Hematopoietic multipotent progenitor cell treated with erythropoietin and hydrocortisone succinate and interleukin-3 and kit ligand, for 6 days (in vitro differentiated cells): Measurements from ENCODE around the gene SHLD2.
"Not testable (repeated sequence)": the region's sequence is repeated elsewhere in the genome, so short reads cannot be mapped to it uniquely, and the experiment has no call there.

Experiments
- DNase-seq: peaks from one replicate; pipeline ENCODE4 v3.0.0-alpha.2; 2015

SHLD2 gene

DNA sequence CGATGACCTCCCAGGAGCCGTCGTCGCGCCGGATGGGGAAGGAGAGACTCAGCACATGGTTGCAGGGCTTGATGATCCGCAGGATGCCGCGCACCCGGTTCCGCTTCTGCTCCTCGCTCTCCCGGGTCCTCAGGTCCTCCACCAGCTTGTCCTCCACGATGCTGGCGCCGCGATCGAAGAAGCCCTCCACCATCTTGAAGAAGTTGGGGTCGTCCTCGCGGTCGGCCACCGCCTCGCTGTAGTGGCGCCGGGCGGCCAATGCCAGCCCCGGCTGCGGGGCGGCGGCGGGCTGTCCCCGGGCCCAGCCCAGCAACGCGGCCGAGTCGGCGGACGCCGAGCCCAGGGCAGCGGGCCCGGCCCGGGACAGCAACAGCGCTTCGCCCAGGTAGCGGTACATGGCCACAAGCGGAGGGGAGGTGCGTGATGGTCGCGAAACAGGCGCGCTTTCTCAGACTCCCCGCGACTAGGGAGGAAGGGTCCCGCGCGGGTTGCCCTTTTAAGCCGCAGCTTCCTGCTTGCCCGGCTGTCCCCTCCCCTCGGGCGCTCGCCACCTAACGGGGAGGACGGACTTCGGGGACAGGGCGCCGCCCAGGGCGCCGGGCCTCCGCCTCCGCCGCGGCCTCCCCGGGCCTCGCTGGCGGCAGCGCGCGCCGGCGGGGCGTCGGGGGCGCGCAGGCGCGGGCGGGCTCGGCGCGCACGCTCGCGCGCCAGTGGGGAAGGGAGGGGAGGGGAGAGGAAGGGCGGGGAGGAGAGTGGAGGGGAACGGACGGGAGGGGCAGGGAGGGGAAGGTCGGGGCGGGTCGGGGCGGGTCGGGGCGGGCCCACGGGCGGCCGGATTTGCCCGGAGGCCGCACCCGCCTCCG lies at the start of gene SHLD2, which contains the start of gene GLUD1:
SHLD2 (plus strand) TSS at position 834 of the 863 bp plus-strand sequence. CDS start 56,149 bp downstream, outside the sequence.
GLUD1 (minus strand) TSS at position 471 of the 863 bp plus-strand sequence; CDS start at position 397, 74 bp downstream.
- DNase-seq: peak; percentile 94

DNA sequence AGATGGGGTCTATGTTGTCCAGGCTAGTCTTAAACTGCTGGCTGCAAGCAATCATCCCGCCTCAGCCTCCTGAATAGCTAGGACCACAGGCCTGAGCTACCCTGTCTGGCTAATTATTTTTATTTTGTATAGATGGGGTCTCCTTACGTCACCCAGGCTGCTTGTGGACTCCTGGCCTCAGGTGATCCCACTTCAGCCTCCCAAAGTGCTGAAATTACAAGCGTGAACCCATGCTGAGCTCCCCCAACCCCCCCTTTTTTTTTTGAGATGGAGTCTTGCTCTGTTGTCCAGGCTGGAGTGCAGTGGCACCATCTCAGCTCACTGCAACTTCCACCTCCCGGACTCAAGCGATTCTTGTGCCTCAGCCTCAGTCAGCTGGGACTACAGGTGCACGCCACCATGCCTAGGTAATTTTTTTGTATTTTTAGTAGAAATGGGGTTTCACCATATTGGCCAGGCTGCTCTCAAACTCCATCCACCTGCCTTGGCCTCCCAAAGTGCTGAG lies 49.5 kb upstream of the SHLD2 start:
- no peak for DNase-seq

DNA sequence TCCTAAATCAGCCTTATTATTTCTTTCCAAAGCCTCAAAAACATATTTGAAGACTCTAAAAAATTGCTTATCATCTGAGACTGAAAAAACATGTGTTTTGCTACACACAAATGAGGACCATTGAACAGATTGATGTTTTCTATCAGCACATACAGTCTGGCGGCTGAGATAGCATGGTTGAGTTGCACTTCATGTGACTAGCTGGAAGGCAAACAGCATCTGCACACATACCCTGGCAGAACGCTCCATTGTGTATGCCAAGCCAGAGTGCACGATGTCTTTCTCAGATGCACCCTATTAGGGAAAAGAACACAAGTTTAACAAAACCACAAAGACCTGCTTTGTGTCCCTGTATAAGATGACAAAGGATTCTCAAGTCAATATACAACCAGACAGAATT lies 41.9 kb upstream of the SHLD2 start:
- DNase-seq: peak; percentile 11

DNA sequence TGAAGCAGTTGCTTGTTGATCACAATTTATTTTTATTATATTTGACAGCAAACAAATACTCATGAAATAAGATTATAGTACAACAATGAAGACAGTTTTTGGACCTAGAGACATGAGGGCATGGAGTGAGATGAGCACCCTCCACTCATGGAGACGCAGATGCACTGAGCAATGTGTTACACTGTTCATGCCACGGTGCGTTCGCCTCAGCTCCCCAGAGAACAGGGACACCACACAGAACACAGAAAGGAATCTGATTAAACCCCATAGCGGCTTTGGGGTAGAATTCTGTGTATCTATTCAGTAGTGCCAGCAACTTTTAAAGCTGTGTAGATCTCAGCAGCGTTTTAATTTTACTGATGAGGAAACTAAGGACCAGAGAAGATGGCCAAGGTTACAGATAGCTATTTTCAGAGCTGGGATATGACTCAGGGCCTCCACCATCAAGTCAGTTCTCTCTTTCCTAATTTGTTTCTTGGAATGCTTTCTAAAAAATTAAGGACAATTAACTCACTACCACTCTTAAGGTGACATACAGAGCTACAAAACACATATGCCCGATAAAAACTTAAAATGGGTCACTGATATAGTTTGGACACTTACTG lies 41.3 kb upstream of the SHLD2 start:
- no peak for DNase-seq

DNA sequence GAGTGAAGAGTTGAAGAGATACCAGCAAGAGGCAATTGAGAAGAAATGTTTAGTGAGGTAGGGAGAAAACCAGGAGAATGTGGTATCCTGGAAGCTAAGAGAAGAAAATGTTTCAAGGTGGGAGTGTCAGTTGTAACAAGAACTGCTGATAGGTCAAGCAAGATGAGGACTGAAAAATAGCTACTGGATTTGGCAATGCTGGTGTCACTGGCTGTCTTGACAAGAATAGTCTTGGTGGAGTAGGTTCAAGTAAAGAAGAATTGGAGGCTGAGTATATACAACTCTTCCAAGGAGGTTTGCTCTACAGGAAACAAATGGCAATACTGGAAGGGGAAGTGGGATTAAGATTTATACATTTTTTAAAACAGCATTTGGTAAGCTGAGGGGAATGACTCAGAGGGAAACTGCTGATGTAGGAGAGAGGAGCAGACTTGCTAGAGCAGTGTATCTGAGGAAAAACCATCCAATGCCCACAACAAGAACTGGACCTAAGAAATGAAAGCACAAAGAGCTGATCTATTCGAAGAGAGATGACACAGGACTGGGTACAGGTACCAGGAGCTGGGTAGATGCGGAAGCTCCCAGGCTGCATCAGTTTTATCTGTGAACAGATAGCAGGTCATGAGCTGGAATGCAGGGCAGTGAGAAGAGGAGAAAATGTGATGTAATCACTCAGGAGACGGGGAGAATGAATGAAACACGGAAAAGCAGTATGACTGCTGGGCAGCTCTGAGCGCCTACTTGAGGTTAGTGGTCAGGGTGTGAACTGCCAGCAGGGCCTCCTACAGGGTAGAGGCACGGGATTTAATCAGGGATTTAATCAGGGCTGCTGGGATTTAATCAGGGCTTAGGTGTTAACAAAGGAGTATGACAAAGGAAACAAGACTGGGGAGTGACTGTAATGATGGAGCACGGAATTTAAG lies 40.4 kb upstream of the SHLD2 start:
- DNase-seq: no peak

DNA sequence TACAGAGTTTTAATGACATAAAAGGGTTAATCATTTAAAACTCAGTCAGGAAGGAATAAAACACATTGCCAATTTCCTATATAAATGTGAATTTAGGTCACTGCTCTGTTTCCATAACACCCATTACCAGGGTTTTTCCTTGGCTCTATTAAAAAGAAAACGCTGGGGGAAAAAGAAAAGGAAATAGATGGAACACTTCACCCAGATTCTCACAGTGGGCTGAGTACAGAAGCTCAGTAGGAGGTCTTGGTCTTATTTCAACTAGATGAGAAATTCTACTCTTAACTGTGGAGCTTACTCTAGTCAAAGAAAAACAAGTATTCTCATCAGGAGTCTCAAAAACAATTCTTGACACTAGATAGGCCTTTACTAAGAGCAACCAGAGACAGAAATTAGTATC lies 36.8 kb upstream of the SHLD2 start:
- DNase-seq: no peak

DNA sequence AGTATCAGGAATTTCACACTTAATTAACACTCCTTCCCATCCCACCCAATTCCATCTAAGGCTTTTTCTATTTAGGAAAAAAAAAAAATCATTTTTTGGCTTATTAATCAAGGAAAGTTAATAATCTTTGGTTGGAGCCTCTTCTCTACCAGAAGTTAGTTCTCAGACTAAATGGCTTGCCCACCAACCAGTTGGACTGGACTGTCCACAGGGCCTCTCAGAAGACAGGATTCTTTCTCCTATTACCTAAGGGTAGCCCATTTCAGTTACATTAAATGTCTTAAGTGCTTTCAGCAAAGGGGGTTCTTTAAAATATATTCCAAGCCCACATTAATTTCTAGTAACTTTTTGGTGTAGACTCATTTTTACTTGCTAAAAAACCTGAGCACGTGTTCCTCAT lies 35.6 kb upstream of the SHLD2 start:
- DNase-seq: no peak

DNA sequence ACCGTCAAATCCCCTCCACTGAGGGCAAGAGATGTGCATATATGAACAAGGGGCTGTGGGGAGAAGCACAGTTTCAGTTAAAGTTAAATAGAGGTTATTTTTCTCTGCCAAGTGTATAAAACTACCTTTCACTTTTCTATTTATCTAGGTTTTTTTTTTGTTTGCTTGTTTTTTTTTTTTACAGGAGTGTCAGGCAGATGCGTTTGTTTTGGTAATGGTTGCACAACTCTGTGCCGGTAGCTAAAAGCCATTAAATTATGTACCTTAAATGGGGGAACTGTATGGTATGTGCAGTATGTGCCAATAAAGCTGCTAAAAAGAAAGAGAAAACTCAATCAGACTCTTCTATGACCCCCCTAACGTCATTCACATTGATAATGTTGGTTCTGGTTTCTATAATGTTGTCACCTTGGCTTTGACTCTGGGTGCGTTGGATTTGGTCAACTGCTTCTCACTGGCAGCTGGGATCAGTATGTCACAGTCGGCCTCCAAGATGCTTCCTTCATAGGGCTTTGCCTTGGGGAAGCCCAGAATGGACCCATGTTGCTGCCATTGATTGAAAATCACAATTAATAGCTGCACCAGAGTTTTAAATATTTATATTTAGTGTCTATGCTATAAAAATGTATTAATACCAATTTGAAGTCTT lies 34.6 kb upstream of the SHLD2 start:
- no peak for DNase-seq

GRCh38 chr10:87064651-87065050 lies 30.4 kb upstream of the SHLD2 start:
- no peak for DNase-seq

GRCh38 chr10:87066178-87066577 lies 28.8 kb upstream of the SHLD2 start:
- no peak for DNase-seq

GRCh38 chr10:87066865-87067264 lies 28.1 kb upstream of the SHLD2 start:
- DNase-seq: no peak

DNA sequence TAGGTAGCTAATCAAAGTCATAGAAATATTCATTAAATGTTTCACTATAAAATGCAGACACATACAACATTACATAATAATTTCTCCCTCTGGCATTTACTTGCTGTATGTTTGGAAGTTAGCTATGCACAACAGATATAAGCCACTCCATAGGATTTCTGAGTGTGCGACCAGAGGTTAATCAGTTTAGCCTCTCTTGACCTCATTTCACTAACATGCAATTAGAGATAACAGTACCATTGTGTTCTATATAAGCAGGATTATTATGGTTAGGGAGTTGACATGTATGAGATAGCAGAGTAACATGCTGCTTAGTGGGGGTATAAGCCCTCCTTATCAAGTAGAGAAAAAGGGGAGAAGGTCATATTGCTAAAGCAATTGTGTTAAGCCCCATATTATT lies 26.7 kb upstream of the SHLD2 start:
- peak; percentile 39 for DNase-seq

- DNase-seq: no peak
Measured at GRCh38 chr10:87072449-87072848, 22.6 kb upstream of the SHLD2 start.

DNA sequence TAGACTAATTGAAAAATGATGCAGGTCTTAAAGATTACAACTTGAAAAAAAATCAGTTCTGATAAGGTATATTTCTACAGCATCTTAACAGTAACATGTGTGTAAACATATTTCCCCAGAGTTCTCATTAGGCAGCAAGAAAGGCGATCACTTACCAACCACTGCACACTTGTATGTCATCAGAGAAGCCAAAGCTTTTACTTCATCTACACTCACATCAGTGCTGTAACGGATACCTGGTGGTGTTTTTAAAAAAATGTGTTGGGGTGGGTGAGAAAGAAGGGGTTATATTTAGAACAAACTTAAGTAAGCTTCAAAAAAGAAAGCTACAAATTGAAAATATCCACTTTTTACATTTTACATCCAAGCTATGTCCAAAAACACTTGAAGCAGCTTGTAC lies 18.6 kb upstream of the SHLD2 start:
- DNase-seq: not testable (repeated sequence)

DNA sequence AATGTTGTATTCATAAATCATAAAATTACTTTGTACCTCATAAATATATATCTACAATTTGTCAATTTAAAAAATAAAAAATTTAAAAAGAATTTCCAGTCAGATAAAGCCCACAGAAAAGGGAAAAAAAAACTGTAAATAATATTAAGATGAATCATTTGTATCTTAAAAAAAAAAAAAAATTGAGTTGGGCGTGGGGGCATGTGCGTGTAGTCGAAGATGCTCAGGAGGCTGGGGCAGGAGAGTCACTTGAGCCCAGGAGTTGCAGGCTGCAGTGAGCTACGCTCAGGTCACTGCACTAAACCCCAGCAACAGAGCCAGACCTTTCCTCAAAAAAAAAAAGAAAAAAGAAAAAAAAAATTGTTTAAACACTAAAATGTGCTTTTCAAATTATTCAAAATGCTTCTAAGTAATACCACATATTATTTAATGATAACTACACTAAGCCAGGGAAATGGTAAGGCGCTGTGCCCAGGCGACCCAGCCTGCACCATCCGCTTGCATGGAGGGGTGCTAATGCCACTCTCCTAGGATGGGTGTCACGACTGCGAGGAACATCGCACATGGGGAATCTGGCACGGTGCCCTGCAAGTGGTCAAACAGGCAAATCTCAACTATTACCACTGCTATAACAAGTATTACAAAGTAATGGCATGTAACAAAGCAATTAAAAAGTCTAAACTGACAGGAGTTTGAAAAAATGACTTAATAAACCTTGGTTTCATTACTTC lies 15.7 kb upstream of the SHLD2 start:
- DNase-seq: no peak

- not testable (repeated sequence) for DNase-seq
Measured at GRCh38 chr10:87080621-87081020, 14.4 kb upstream of the SHLD2 start.

GRCh38 chr10:87081574-87081973 lies 13.4 kb upstream of the SHLD2 start:
- DNase-seq: not testable (repeated sequence)

DNA sequence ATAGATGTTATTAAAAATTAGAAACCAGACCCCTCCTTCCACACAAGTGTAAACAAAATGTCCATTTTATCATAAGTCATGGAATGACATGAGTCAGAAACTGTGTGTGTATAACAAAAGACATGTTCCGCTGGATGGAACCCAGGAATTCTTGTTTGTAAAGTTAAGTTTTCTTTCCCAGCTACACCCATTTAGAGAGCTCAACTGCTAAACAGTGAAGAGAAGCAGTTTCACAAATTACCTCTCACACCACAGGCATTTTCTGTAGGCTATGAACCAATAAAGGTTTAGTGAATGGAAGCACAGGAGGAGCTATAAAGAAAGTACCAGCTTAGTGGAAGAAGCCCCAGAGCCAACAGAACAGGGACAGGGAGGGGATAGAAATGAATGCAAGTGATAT lies 12.8 kb upstream of the SHLD2 start:
- DNase-seq: not testable (repeated sequence)

DNA sequence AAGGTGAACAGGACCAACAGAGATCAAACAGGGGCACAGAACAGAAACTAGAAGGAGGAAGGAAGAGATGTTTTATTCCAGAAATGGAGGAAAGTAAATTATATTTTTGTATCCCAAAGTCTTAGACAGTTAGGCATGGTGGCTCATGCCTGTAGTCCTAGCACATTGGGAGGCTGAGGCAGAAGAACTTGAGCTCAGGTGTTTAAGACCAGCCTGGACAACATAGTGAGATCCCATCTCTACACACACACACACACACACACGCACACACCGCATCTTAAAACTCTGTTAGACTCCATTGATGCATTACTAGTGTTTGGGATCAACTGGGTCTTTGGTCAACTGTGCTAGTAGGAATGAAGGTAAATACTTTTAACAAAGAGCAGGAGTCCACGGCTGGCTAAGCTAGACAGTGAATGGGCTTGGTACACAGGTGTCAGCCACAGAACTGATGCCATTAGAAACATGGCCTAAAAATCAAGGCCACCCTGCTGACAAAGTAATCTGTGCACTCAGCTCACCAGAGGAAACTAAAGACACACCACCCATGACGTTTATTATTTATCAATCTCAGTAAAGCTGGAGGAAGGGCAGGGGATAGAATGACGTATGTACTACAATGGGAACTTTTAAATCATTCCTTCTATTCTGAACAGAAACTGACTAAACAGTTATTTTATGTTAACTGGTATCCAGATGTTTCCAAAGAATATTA lies 11.3 kb upstream of the SHLD2 start:
- DNase-seq: not testable (repeated sequence)

DNA sequence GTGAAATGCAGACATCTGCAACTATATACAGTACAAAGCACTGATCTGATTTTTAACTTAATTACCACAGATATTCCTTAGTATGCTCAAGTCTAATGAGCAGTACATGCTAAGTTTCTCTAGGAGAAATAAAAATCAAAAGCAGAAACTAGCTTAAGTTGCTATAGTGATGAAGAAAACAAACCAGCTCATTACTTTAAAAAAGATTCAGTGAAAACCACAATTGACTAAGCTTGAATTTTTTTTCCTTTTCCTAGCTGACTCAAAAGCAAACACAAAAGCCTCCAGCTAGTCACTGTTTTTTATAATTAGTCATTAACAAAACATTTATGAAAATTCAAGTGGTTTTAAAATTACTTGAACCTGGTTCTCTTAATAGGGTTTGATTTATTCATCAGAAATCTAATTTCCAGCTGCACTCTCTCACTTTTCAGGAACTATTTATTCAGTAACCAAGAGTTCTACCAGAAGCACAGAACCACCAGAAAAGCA lies 10.7 kb upstream of the SHLD2 start:
- DNase-seq: not testable (repeated sequence)

- DNase-seq: no peak
Measured at GRCh38 chr10:87085537-87085936, 9.5 kb upstream of the SHLD2 start.
